ENCODE results near the gene CYP26A1.

Gene CYP26A1

GRCh38 chr10:93064874-93065660 lies 8.6 kb upstream of the CYP26A1 start:
- no peak for DNase-seq (ENCODE audit: low spot score)

DNA sequence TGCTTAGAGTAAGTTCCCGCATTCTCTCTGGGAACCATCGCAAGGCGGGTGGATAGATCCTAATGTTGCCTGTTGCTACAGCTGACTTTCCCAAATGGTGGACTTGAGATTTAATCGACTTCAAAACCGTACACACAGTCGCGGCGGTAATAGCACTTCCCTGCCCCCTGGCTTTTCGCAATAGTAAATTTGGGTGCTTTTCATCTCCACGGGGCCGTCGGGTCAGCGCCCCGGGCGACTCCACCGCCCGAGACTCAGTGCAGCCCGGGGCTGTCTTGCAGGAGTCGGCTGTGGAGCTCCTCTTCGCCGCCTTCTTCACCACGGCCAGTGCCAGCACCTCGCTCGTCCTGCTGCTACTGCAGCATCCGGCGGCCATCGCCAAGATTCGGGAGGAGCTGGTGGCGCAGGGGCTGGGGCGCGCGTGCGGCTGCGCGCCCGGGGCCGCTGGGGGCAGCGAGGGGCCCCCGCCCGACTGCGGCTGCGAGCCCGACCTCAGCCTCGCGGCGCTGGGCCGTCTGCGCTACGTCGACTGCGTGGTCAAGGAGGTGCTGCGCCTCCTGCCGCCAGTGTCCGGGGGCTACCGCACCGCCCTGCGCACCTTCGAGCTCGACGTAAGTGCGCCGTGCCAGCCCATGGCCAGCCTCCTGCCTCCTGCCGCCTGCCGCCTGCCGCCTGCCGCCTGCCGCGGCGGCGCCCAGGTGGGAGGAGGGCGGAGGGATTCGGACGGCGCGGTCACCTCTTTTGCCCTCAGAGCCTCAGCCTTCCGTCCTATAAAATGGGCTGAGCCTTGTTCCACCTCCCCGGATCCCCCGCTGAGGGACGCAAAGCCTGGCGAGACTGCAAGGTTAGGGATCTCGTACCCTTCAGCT lies 7.8 kb upstream of the CYP26A1 start:
- DNase-seq (ENCODE audit: low spot score) = no peak

DNA sequence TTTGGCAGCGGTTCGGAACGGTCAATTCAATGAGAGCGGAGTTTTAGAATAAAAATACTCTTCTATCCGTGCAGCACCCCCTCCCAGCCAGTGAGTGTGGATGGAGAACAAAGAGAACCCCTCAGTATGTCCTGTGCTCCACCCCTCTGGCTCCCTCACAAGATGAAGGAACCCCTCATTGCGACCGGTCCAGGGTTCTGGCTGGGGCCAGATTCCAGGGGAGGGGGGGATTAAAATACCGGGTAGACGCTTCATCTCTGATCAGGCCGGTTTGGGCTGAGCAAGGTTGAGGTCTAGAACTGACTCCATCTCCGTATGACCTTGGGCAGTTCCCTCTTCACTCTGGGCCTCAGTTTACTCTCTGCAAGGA lies 7.2 kb upstream of the CYP26A1 start:
- no peak for DNase-seq (ENCODE audit: low spot score)

DNA sequence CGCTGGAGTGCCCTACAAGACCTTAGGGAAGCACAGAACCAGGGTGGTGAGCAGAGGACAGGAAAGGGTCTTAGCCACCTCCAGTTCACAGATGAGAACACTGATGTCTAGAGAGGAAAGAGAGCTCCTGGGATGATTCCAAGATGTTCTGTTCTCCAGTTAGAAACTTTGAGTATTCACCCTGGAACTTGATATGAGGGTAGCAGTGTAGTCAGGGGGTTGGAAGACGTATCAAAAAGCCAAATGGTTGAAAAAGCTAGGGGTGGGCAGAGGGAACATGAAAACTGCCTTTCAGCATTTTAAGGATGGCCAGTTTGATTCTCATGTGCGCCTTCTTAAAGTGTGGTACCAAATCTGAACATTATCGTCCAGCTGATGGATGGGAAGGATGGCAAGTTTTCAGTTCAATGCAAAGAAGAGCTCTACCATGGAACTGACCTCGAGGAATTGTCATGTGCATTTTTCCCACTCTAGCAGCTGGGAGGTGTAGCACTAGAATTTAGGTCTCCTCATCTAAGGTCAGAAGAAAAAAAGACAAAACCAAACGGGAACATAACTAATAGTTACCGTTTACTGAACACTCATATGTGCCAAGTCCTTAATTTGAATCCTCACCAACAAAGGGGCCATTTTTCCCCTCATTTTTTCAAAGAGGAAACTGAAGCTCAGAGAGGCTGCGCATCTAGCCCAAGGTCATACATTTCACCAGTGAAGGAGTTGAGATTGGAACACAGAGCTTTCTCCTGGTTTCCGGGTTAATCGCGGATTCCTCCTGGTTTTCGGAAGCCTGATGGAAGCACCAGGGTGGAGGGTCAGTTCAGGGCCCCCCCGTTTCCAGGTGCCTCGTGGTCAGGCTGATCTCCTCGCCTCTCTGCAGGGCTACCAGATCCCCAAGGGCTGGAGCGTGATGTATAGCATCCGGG lies 6.0 kb upstream of the CYP26A1 start:
- DNase-seq (ENCODE audit: low spot score) = no peak

DNA sequence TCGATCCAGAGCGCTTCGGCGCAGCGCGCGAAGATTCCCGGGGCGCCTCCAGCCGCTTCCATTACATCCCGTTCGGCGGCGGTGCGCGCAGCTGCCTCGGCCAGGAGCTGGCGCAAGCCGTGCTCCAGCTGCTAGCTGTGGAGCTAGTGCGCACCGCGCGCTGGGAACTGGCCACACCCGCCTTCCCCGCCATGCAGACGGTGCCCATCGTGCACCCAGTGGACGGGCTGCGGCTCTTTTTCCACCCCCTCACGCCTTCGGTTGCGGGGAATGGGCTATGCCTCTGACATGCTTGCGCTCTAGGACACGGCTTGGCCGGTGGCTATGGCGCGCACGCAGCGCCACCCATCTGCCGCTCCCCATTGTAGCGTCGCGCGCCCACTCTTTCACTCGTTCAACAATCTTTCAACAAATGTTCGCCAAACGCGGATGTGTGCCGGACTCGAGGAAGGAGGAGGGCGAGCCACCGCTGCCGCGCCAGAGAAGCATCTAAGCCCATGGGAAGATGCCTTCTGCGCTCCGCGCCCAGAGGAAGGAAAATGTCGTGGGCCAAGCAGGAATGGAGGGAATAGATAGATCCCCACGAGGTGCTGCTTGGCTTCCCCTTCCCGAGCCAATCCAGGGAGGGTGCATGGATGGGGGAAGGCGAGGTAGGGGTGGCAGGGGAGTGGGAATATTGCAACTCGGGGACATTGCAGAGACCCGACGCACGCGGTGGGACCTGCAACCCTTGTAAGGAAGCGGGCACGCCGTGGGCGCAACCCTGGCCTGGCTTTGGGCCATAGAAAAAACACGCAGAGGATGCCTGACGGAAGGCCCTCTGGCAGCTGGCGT lies 5.1 kb upstream of the CYP26A1 start:
- DNase-seq (ENCODE audit: low spot score) = no peak

GRCh38 chr10:93069245-93069561 lies 4.5 kb upstream of the CYP26A1 start:
- no peak for DNase-seq (ENCODE audit: low spot score)

GRCh38 chr10:93070378-93071176 lies 3.1 kb upstream of the CYP26A1 start:
- DNase-seq (ENCODE audit: low spot score) = no peak

DNA sequence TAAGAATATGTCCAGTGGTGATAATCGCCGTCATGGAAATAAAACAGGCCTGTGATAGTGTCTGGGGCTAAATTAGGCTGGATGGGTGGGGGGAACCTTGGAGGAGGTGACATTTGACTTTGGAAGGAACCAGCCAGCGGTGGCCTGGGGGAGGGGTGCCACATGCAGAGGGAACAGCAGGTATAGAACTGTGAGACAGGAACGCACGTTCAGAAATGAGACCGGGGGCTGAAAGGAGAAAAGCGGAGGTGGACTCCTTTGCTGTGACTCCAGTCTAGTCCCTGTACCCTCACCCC lies 2.6 kb upstream of the CYP26A1 start:
- no peak for DNase-seq (ENCODE audit: low spot score)

- DNase-seq (ENCODE audit: low spot score) = no peak
These were observed 1.9 kb upstream of the CYP26A1 start for GRCh38 chr10:93071674-93072224.

DNA sequence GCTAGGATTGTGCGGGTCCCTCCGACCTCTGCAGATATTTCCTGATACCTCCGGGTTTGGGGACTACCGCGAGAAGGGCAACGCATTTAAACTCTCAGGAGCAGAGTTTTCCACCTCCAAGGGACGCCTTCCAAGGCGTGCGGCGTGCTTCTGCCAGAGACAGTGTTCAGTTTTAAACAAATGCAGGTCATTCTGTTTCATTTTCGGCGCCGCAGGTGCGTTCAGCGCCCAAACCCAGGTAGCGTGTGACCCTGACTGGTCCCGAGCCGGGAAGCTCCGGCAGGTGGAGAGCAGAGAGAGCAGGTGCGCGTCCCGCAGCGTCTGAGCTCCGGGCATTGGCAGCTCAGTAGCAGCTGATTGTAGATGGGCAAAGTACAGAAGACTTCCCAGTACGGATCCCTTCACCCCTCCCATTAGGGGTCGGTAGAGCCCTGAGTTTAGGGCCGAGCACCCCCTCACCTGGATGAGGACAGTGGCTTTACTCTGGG lies 1.4 kb upstream of the CYP26A1 start:
- DNase-seq (ENCODE audit: low spot score) = no peak

DNA sequence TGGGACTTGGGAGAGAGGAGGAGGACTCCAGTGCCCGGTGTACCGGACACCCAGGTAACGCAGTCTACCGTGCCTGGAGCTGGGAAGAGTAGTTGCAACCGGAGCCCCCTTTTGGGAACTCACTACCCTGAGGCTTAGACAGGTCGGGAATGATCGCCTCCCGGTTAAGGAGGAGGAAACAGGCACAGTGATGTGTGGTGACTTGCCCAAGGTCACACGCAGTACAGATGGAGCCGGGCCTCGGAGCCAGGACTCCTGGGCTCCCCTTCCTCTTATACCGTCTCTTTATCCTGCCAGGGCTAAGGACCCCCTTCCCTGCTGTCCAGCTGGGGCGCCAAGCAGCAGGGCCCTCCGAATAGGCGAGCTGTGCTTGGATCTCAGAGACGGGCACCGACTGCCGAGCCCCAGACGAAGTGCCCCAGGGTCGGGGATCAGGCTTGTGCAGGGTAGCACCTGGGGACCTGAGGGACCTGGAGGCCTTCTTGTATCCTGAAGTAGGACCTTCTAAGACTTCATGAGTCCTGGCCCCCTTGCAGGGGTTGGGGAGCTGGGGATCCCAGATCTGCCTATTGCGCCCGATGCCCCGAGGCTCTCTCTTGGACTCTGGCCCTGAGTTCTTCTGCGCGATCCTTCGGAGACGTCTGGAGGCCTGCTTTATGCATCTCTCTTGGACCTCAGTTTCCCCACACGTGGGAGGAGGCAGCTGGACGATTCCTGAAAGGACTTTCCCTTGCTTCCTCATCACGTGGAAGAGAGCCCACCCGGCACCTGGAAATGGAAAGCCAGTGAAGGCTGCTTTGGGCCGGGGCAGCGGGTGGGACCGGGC lies 767 bp upstream of the CYP26A1 start:
- DNase-seq (ENCODE audit: low spot score) = no peak

DNA sequence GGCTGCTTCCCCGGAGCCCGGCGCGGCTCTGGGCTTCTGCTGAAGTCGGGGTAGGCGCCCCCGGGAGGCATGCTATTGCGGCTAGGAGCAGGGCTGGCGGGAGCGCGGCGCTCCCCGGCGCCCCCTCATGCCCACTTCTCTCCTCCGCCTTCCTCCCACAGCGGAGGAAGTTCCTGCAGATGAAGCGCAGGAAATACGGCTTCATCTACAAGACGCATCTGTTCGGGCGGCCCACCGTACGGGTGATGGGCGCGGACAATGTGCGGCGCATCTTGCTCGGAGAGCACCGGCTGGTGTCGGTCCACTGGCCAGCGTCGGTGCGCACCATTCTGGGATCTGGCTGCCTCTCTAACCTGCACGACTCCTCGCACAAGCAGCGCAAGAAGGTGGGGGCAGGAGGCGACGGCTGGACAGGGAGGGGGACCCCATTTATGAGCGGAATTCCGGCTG lies 479 bp downstream of the CYP26A1 start:
- DNase-seq (ENCODE audit: low spot score) = no peak

DNA sequence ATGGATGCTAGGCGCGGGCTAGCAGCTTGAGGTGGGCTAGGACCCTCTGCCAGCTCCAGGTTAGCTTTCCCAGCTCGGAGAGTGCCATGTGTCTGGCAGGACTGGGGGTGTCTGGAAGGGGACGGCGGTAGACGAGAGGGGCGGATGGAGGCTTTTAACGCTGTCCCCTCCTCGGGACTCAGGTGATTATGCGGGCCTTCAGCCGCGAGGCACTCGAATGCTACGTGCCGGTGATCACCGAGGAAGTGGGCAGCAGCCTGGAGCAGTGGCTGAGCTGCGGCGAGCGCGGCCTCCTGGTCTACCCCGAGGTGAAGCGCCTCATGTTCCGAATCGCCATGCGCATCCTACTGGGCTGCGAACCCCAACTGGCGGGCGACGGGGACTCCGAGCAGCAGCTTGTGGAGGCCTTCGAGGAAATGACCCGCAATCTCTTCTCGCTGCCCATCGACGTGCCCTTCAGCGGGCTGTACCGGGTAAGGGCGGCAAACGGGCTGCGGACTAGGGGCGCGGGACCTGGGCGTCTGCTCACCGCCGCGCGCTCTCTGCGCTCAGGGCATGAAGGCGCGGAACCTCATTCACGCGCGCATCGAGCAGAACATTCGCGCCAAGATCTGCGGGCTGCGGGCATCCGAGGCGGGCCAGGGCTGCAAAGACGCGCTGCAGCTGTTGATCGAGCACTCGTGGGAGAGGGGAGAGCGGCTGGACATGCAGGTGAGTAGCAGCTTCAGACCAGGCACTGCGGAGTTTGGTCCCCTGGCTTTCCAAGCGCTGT lies 1.1 kb downstream of the CYP26A1 start:
- DNase-seq (ENCODE audit: low spot score) = no peak

GRCh38 chr10:93075369-93076221 lies 1.9 kb downstream of the CYP26A1 start:
- no peak for DNase-seq (ENCODE audit: low spot score)

DNA sequence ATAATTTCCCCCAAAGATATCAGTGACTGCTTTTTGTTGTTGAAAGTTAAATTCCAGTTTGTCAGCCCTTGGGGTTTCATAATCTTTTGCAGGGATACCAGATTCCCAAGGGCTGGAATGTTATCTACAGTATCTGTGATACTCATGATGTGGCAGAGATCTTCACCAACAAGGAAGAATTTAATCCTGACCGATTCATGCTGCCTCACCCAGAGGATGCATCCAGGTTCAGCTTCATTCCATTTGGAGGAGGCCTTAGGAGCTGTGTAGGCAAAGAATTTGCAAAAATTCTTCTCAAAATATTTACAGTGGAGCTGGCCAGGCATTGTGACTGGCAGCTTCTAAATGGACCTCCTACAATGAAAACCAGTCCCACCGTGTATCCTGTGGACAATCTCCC lies 3.2 kb downstream of the CYP26A1 start:
- no peak for DNase-seq (ENCODE audit: low spot score)

- no peak for DNase-seq (ENCODE audit: low spot score)
These were observed 4.2 kb downstream of the CYP26A1 start for GRCh38 chr10:93077860-93078337.

DNA sequence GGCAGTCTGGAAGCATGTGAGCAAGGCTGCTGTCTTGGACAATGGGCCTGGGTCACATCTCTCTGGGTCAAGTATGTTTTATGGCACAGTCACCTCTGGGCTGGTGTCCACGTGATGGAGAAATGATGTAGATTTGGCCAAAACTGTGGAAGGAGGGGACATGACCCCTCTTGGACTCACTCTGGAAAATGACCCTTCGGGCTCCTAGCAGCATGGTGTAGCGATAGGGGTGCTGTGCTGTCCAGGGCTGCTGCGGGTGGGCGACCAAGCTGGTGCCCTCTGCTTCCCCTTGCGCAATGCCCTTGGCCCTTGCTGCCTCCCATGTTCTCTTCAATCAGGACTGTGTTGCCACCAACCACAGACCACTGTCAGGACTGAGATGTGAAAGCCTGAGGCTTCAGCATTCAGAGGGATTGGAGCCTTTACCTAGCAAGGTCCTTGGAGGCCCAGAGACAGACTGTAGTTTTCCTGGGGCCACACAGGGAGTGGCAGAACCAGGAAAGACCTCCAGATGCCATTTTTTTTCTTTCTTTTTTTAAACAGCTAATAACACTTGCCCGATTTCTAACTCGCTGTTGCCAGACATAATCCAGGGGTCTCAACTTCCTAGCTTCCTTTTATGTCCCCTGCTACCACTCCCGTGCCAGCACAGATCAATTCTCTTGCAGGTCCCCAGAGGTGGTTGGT lies 6.1 kb downstream of the CYP26A1 start:
- no peak for DNase-seq (ENCODE audit: low spot score)
